ENCODE results near the gene ASMTL. TPM values are rescaled to one million over a fixed set of nuclear protein-coding genes. Genes with fewer than 3 reads are reported as not detected.

ASMTL gene
- total RNA-seq, 4 donors from 2014 or later: 29.7 to 35.1 (median 32.5) TPM

DNA sequence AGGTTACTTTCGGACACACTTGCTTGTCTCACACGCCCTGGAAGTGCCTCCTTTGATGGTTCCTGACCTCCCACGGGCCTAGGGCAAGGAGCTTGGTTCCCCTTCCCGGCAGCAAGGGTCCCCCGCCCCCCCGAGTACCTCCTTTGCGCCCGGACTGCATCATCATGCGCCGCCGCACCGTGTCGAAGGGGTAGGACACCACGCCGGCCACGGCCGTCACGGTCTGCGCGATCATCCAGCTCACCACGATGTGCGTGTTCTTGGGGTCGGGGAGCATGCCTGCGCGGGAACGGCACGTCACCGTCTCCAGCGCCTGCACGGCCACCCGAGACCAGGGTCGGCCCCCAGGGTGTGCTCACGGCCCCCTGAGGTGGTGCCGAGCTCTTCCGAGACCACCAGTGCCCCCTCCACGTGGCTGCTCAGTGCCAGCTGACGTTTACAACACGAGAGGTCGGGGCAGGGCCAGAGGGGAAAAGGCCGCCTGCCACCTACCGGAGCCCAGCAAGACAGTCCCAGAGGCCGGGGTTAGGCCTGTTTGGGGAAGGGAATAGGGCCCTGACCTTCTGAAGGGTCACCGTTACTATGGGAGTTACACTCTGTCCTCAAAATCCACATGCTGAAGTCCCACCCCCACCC is 65.5 kb downstream of the ASMTL start:
- TF ChIP-seq POLR2A (IDR thresholded peaks at IDR 0.05): no peak
- no peak for TF ChIP-seq EP300 (IDR thresholded peaks at IDR 0.05)
- TF ChIP-seq, protein P1, sequence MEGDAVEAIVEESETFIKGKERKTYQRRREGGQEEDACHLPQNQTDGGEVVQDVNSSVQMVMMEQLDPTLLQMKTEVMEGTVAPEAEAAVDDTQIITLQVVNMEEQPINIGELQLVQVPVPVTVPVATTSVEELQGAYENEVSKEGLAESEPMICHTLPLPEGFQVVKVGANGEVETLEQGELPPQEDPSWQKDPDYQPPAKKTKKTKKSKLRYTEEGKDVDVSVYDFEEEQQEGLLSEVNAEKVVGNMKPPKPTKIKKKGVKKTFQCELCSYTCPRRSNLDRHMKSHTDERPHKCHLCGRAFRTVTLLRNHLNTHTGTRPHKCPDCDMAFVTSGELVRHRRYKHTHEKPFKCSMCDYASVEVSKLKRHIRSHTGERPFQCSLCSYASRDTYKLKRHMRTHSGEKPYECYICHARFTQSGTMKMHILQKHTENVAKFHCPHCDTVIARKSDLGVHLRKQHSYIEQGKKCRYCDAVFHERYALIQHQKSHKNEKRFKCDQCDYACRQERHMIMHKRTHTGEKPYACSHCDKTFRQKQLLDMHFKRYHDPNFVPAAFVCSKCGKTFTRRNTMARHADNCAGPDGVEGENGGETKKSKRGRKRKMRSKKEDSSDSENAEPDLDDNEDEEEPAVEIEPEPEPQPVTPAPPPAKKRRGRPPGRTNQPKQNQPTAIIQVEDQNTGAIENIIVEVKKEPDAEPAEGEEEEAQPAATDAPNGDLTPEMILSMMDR (IDR thresholded peaks at IDR 0.05): no peak
- TF ChIP-seq POLR2AphosphoS5 (IDR thresholded peaks at IDR 0.05): no peak
- H3K27me3 ChIP-seq: no peaks in the 10 kb centered on the region
- H3K4me3 ChIP-seq: no peak overlapping the region
- H3K36me3 ChIP-seq: peaks cover 0 to 87% of the 10 kb centered on the region in 2 donors
- H3K4me1 ChIP-seq: peaks cover 3 to 48% (median 25%) of the 10 kb centered on the region in 3 donors
- WGBS, 2 donors (ENCODE audit: low coverage in 1 of 2): 80% methylated on average over 1 of the region's 43 CpGs; no CpG with 5 or more reads in 1 of the 2 donors
- no peak for ATAC-seq
- no peaks in the 10 kb centered on the region for H3K9me3 ChIP-seq
- no peak overlapping the region for H3K27ac ChIP-seq

- WGBS, 2 donors (ENCODE audit: low coverage in 1 of 2): 88 to 96% methylated on average over 3 to 4 of the region's 41 CpGs
- no peak overlapping the region for H3K4me3 ChIP-seq
- peaks cover 0 to 95% of the 10 kb centered on the region in 2 donors for H3K36me3 ChIP-seq
- no peak for ATAC-seq
- H3K27me3 ChIP-seq: no peaks in the 10 kb centered on the region
- no peak overlapping the region for H3K27ac ChIP-seq
- TF ChIP-seq POLR2AphosphoS5 (IDR thresholded peaks at IDR 0.05) (no peak), POLR2A (IDR thresholded peaks at IDR 0.05) (no peak), EP300 (IDR thresholded peaks at IDR 0.05) (no peak)
- TF ChIP-seq, protein P1 (IDR thresholded peaks at IDR 0.05): no peak
- H3K4me1 ChIP-seq: peaks cover 3 to 48% (median 25%) of the 10 kb centered on the region in 3 donors
- no peaks in the 10 kb centered on the region for H3K9me3 ChIP-seq
Measured at GRCh38 chrX:1386338-1387127, 66.2 kb downstream of the ASMTL start.

DNA sequence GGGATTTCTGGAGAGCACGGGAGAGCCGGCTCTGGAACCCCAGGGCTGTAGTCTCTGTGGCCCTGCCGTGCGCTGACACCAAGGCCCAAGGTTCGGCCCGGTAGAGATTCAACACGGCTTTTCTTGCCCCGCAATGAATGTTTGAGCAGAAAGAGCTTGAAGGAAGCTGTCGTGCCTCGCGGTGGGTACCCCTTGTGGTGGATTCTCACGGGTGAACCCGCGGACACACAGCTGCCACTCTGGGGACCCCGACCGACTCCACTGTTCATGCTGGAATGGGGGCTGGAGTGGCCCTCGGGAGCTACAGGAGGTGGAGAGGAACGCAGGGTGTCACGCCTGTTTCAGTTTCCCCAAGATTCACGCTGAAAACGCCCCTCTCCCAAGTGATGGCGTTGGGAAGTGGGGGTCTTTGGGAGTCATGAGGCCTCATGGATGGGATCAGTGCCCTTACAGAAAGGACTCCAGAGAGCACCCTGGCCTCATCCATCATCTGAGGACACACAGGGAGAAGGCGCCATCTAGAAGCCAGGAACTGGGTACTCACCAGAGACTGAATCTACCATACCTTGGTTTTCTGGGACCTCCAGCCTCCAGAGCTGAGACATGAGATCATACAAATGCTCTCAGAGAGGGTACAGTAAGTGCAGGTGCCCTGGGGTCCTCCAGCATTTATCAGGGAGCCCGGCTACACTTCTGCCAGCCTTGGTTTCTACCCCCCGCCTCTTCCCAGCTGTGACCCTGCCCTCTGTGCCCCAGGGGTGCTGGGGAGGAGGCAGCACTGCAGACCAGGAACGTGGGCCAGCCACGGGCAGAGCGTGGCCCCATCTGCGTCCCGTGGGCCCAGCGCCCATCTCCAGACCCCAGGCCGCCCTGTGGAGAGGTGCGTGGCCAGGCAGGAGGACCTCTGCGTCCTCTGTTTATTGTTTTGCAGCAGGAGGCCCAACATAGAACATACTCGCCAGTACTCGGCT is 67.2 kb downstream of the ASMTL start:
- Histone ChIP-seq H3K27me3 (no peaks in the 10 kb centered on the region), H3K4me1 (peaks cover 3 to 40% (median 19%) of the 10 kb centered on the region in 3 donors), H3K27ac (no peak overlapping the region), H3K36me3 (peaks cover 0 to 88% of the 10 kb centered on the region in 2 donors), H3K9me3 (no peaks in the 10 kb centered on the region), H3K4me3 (no peak overlapping the region)
- TF ChIP-seq EP300 (IDR thresholded peaks at IDR 0.05) (no peak), POLR2AphosphoS5 (IDR thresholded peaks at IDR 0.05) (no peak)
- TF ChIP-seq, protein P1 (IDR thresholded peaks at IDR 0.05): no peak
- 92 to 100% methylated on average over 3 to 6 of the region's 36 CpGs for WGBS, 2 donors (ENCODE audit: low coverage in 1 of 2)
- ATAC-seq: no peak

- no peak overlapping the region for H3K27ac ChIP-seq
- H3K27me3 ChIP-seq: no peaks in the 10 kb centered on the region
- H3K4me3 ChIP-seq: no peak overlapping the region
- WGBS, 2 donors (ENCODE audit: low coverage in 1 of 2): 88 to 90% methylated on average over 6 to 11 of the region's 18 CpGs
- TF ChIP-seq, protein P1 (IDR thresholded peaks at IDR 0.05): no peak
- TF ChIP-seq EP300 (IDR thresholded peaks at IDR 0.05): no peak
- no peak for TF ChIP-seq POLR2AphosphoS5 (IDR thresholded peaks at IDR 0.05)
- TF ChIP-seq POLR2A (IDR thresholded peaks at IDR 0.05): no peak
- no peak for ATAC-seq
- H3K36me3 ChIP-seq: peaks cover 0 to 81% of the 10 kb centered on the region in 2 donors
- no peaks in the 10 kb centered on the region for H3K9me3 ChIP-seq
- peaks cover 0 to 32% (median 11%) of the 10 kb centered on the region in 3 donors for H3K4me1 ChIP-seq
Measured at GRCh38 chrX:1384658-1385252, 68.0 kb downstream of the ASMTL start.

All from gastroesophageal sphincter (tissue), 4 donors.